Measurements from ENCODE around the gene OTUB1.
"Not testable (repeated sequence)": the region's sequence is repeated elsewhere in the genome, so short reads cannot be mapped to it uniquely, and the experiment has no call there.

Gene OTUB1

DNA sequence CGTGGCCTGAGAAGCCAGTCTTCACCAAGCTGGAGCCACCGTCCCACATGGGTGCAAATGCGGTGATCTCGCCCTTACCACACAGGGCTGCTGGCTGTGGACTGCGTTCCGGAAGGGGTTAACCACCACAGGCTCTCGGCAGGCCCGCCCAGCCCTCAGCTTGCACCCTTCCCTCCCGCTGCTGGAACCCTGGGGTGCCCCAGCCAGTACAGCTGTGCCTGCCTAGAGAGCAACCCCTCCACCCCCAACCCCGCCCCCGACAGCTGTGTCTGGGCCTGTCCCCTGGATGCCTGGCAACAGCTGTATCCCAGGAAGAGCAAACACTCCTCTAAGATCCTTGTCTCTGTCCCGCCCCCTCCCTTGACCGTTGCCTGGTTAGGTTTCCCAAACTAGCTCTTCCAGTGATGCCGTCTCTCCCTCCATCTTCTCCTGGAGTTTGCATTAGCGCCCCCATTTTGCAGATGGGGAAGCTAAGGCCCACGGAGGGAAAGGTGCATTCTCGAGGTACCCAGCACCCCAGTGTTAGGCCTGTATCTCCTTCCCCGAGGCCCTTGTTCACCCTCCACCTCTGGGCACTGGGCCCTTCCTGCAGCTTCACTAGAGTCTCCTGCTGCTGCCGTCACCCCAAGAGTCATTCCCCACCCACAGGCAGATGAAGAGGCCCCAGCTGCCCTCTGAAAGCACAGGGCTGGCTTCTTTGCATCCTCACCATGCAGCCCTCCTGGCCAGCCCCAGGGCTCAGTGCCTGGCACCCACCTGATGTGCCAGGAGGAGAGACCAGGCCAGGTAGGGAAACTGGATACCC is 24.4 kb upstream of the OTUB1 start:
- H3K27me3 ChIP-seq (ENCODE audit: low read depth), result no peaks in the 10 kb centered on the region
- no peaks in the 10 kb centered on the region for H3K4me1 ChIP-seq
- H3K9me3 ChIP-seq, result no peaks in the 10 kb centered on the region
- H3K4me3 ChIP-seq, result no peak overlapping the region
- peaks cover 5% of the 10 kb centered on the region; the same call in 1 of the 2 replicates for H3K36me3 ChIP-seq (replicated peaks)
- in situ Hi-C loops (cut with MboI; ENCODE audit: low sequenced_read_pairs), result no loop called here
- no peak for DNase-seq (ENCODE audit: low spot score in 2 of 2)

DNA sequence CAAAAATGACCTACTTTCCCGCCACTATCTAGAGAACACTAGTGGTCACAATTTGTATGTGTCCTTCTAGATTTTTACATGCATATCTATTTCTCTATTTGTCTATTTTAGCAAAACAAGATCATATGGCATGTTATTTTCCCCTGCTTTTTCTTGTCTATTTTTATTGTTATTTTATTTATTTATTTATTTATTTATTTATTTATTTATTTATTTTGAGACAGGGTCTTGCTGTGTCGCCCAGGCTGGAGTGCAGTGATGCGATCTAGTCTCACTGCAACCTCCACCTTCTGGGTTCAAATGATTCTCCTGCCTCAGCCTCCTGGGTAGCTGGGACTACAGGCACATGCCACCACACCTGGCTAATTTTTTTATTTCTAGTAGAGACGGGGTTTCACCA is 22.3 kb upstream of the OTUB1 start:
- H3K4me3 ChIP-seq; H3K27me3 ChIP-seq (ENCODE audit: low read depth); H3K4me1 ChIP-seq; H3K9me3 ChIP-seq; H3K36me3 ChIP-seq (replicated peaks); in situ Hi-C loops (cut with MboI; ENCODE audit: low sequenced_read_pairs); DNase-seq (ENCODE audit: low spot score in 2 of 2): not testable (repeated sequence)

DNA sequence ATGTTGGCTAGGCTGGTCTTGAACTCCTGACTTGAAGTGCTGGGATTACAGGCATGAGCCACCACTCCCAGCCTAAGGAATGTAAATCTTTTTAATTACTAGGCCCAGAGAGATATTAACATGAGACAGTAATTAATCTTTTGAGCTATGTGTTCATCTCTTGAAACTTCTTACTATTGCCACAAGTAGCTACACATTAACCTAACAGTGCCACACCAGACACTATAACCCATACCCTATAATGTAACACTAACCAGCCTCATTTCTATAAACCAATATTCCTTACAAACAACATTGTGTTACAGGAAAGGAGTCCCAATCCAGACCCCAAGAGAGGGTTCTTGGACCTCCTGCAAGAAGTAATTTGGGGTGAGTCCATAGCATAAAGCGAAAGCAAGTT is 19.8 kb upstream of the OTUB1 start:
- Histone ChIP-seq H3K9me3 (no peaks in the 10 kb centered on the region), H3K4me1 (no peaks in the 10 kb centered on the region), H3K4me3 (no peak overlapping the region), H3K27me3 (ENCODE audit: low read depth) (no peaks in the 10 kb centered on the region), H3K36me3 (replicated peaks) (no peaks in the 10 kb centered on the region)
- in situ Hi-C loops (cut with MboI; ENCODE audit: low sequenced_read_pairs), result no loop called here
- DNase-seq (ENCODE audit: low spot score in 2 of 2), result no peak

DNA sequence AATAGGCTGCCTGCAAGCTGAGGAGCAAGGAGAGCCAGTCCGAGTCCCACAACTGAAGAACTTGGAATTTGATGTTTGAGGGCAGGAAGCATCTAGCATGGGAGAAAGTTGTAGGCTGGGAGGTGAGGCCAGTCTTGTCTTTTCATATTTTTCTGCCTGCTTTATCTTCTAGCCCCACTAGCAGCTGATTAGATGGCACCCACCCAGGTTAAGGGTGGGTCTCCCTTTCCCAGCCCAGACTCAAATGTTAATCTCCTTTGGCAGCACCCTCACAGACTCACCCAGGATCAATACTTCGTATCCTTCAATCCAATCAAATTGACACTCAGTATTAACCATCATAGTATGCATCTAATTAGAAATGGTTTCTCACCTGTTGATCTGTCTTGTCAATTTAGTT is 16.8 kb upstream of the OTUB1 start:
- Histone ChIP-seq H3K36me3 (replicated peaks) (peaks cover under 1% of the 10 kb centered on the region), H3K27me3 (ENCODE audit: low read depth) (no peaks in the 10 kb centered on the region), H3K4me1 (no peaks in the 10 kb centered on the region), H3K4me3 (no peak overlapping the region), H3K9me3 (peaks cover 4% of the 10 kb centered on the region; the same call in 1 of the 2 replicates)
- DNase-seq (ENCODE audit: low spot score in 2 of 2), result no peak
- in situ Hi-C loops (cut with MboI; ENCODE audit: low sequenced_read_pairs), result no loop called here

DNA sequence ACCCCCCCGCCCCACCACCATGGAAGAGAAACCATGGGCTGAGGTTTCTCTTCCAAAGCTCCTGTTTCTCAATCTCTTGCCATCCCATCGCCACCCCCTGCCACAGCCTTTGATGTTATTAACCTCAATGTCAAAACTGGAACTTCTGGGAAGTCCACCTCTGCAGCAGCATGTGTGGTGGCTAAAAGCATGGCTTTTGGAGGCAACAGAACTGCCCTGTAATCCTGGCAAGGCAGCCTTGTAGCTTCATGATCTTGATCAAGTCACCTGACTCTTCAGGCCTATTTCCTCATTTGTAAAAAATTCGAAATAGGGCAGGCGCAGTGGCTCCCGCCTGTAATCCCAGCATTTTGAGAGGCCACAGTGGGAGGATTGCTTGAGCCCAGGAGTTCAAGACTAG is 15.3 kb upstream of the OTUB1 start:
- in situ Hi-C loops (cut with MboI; ENCODE audit: low sequenced_read_pairs), result no loop called here
- DNase-seq (ENCODE audit: low spot score in 2 of 2), result no peak
- H3K36me3 ChIP-seq (replicated peaks), result peaks cover 12% of the 10 kb centered on the region
- H3K4me1 ChIP-seq, result peaks cover under 1% of the 10 kb centered on the region; the same call in 1 of the 2 replicates
- no peak overlapping the region for H3K4me3 ChIP-seq
- H3K9me3 ChIP-seq, result peaks cover 4% of the 10 kb centered on the region; the same call in 1 of the 2 replicates
- no peaks in the 10 kb centered on the region for H3K27me3 ChIP-seq (ENCODE audit: low read depth)

DNA sequence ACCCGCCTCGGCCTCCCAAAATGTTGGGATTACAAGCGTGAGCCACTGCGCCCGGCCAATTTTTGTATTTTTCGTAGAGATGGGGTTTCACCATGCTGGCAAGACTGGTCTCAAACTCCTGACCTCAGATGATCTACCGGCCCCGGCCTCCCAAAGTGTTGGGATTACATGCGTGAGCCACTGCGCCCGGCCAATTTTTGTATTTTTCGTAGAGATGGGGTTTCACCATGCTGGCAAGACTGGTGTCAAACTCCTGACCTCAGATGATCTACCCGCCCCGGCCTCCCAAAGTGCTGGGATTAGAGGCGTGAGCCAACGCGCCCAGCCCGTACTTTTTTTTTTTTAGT is 12.4 kb upstream of the OTUB1 start:
- H3K27me3 ChIP-seq (ENCODE audit: low read depth); H3K9me3 ChIP-seq; H3K4me1 ChIP-seq; in situ Hi-C loops (cut with MboI; ENCODE audit: low sequenced_read_pairs); DNase-seq (ENCODE audit: low spot score in 2 of 2); H3K4me3 ChIP-seq: not testable (repeated sequence)
- peaks cover 19% of the 10 kb centered on the region for H3K36me3 ChIP-seq (replicated peaks)

DNA sequence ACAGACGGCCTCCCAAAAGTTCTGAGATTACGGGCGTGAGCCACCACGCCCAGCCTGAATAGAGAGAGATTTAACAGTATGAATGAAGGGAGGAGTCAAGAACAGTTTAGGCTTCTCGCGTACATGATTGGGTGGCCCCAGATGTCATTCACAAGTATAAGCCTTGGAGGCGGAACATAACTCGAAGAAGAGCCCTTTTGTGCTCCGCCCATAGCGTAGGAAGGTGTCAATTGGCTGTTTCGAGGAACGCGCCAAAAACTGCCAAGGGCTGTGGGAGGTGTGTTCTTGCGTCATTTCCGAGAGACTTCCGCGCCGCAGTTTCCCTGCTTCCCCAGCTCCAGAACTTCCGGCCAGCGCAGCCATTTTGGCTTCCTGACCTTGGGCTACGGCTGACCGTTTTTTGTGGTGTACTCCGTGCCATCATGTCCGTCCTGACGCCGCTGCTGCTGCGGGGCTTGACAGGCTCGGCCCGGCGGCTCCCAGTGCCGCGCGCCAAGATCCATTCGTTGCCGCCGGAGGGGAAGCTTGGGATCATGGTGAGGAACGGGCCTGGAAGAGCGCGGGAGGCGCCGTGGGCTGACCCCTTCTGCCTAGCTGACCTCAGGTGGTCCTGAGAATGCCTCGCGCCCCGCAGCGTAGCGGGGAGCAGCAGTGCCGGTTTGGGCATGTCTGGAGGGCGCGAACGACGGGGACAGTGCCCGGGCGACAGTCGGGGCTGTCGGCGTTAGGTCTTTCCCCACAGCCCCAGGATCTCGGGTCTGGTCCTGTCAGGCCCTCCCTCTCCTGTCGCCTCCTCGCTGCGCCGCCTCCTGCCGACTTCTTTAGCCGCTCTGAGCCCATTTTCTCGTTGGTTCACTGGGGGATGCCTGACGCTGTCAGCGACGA is 11.7 kb upstream of the OTUB1 start, which contains the start of gene COX8A:
COX8A (plus strand) TSS at position 362 of the 885 bp plus-strand sequence; CDS start at position 423, 61 bp downstream.
- Histone ChIP-seq H3K4me3 (peak within 1 kb of the TSS; percentile 99), H3K9me3 (peaks cover 4% of the 10 kb centered on the region; the same call in 1 of the 2 replicates), H3K4me1 (peaks cover 8% of the 10 kb centered on the region), H3K27me3 (ENCODE audit: low read depth) (no peaks in the 10 kb centered on the region), H3K36me3 (replicated peaks) (peaks cover 19% of the 10 kb centered on the region)
- DNase-seq (ENCODE audit: low spot score in 2 of 2), result peak; percentile 98 to 100
- in situ Hi-C loops (cut with MboI; ENCODE audit: low sequenced_read_pairs), result no loop called here

DNA sequence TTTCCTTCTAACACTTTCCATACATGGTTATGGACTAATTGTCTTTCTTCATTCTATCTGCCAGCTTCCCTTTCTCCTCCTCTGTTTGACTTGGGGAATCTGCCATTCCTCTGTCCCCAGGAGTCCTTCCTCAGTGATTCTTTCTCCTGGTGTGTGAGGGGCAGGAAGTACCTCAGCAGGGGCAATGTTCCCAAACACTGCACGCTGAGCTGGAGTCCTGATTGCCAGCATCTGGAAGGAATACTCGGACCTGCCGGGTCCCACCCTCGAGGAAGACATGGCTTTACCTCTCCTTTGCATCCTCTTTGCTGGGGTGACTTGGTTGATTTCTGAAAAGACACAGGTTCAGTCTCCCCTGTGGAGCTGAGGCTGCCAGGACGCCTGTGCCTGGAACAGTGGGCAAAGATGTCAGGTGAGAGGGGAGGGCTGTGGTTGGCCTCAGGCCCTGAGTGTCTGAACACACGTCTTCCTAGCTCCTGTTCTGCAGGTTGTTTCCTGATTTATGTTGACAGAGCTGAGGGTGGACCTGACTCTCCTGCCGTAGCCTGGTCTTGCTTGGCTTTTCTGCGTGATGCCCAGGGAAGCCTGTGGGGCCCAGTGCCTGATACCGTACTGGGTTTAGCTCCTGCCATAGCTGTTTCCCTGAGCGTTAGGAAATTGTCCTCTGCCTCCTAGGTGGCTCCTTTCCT is 7.5 kb upstream of the OTUB1 start:
- Histone ChIP-seq H3K4me3 (no peak overlapping the region), H3K27me3 (ENCODE audit: low read depth) (no peaks in the 10 kb centered on the region), H3K36me3 (replicated peaks) (peaks cover 19% of the 10 kb centered on the region), H3K4me1 (peaks cover 8% of the 10 kb centered on the region), H3K9me3 (peaks cover under 1% of the 10 kb centered on the region; the same call in 1 of the 2 replicates)
- in situ Hi-C loops (cut with MboI; ENCODE audit: low sequenced_read_pairs), result no loop called here
- no peak for DNase-seq (ENCODE audit: low spot score in 2 of 2)

DNA sequence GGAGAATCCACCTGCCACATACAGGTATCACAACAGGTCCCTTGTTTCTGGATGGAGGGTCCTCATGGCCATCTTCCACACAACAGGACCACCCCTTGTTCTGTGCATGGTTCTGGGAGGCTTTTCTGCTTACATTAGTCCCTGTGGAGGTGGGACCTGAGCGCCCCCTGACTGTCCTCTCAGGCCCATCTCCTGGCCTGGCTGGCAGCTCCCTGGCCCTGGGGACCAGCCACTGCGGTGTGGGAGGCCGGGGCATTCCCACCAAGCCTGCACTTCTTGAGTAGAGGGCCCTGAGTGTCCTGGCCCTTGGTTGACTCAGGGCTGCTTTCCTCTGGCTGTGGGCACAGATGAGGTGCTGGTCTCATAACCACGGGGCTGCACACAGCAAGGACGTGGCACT is 6.8 kb upstream of the OTUB1 start:
- Histone ChIP-seq H3K4me3 (no peak overlapping the region), H3K36me3 (replicated peaks) (peaks cover 19% of the 10 kb centered on the region), H3K9me3 (no peaks in the 10 kb centered on the region), H3K27me3 (ENCODE audit: low read depth) (no peaks in the 10 kb centered on the region), H3K4me1 (peaks cover 8% of the 10 kb centered on the region)
- in situ Hi-C loops (cut with MboI; ENCODE audit: low sequenced_read_pairs), result no loop called here
- DNase-seq (ENCODE audit: low spot score in 2 of 2), result no peak

DNA sequence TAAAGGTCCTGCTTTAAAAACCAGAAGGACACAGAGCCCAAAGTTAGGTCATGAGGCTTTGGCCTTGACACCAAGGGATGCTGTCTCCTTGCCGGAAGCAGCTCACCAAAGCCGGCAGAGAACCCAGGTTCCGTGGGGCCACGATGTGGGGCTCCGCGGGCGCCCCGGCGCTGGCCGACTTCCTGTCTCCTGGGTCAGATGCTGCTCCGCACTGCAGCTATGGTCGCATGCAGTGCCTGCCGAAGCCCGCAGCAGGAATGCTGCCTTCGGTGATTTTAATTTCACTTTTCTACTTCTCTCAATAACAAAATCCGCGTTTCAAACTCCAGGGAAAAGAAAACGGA is 454 bp upstream of the OTUB1 start:
- H3K4me1 ChIP-seq, result peaks cover 8% of the 10 kb centered on the region
- H3K36me3 ChIP-seq (replicated peaks), result peaks cover 29% of the 10 kb centered on the region
- DNase-seq (ENCODE audit: low spot score in 2 of 2), result peak in 1 of 2 experiments; percentile 47
- H3K9me3 ChIP-seq, result no peaks in the 10 kb centered on the region
- H3K4me3 ChIP-seq, result peak overlapping the region; percentile 95
- H3K27me3 ChIP-seq (ENCODE audit: low read depth), result no peaks in the 10 kb centered on the region
- in situ Hi-C loops (cut with MboI; ENCODE audit: low sequenced_read_pairs), result no loop called here

DNA sequence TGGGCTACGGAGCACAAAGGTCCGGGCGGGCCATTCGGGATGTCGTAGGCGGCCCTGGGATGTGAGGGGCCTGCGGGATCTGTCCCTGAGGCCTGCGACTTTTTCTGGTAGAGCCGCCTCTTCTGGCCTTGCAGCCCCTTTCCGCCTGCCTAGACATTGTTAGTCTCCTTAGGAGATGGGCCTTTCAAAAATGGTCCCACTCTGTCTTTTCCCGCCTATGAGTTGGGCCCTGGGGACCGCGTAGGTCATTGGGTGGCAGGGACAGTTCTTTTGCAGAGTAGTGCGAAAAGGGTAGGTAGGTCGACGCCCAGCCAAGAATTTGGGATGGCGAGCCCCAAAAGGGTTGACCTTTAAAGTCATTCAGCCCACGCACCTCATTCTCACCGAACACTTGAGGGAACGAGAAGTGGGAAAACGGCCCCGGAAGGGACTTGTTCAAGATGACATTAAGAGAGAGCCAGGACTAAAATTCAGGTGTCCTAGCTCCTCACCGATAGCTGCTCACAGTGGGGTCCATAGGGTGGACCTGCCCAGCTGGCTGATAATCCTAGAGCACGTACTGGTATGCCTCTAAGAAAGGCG is 785 bp downstream of the OTUB1 start:
- H3K27me3 ChIP-seq (ENCODE audit: low read depth), result no peaks in the 10 kb centered on the region
- in situ Hi-C loops (cut with MboI; ENCODE audit: low sequenced_read_pairs), result no loop called here
- H3K9me3 ChIP-seq, result no peaks in the 10 kb centered on the region
- no peak for DNase-seq (ENCODE audit: low spot score in 2 of 2)
- H3K4me3 ChIP-seq, result peak overlapping the region; percentile 95
- peaks cover 8% of the 10 kb centered on the region for H3K4me1 ChIP-seq
- peaks cover 40% of the 10 kb centered on the region for H3K36me3 ChIP-seq (replicated peaks)

DNA sequence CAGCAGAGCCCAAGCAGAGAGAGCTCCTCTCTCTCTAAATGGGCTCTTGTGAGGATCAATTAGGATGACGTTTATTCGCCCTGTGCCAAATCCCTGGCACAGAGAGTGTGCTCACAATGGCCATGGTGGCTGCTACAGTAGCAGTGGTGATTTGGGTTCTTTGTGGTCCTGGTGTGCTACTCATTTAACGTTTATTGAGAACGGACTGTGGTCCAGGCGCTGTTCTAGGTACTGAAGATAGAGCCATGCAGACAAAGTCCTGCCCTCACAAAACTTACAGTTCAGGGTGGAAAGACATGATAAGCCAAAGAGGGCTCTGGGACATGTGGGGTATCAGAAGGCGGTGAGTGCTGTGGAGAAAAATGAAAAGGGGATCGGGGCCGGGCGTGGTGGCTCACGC is 5.3 kb downstream of the OTUB1 start:
- no peak for DNase-seq (ENCODE audit: low spot score in 2 of 2)
- Histone ChIP-seq H3K27me3 (ENCODE audit: low read depth) (no peaks in the 10 kb centered on the region), H3K4me1 (peaks cover 5% of the 10 kb centered on the region), H3K9me3 (no peaks in the 10 kb centered on the region), H3K36me3 (replicated peaks) (peaks cover 62% of the 10 kb centered on the region), H3K4me3 (no peak overlapping the region)
- in situ Hi-C loops (cut with MboI; ENCODE audit: low sequenced_read_pairs), result no loop called here

DNA sequence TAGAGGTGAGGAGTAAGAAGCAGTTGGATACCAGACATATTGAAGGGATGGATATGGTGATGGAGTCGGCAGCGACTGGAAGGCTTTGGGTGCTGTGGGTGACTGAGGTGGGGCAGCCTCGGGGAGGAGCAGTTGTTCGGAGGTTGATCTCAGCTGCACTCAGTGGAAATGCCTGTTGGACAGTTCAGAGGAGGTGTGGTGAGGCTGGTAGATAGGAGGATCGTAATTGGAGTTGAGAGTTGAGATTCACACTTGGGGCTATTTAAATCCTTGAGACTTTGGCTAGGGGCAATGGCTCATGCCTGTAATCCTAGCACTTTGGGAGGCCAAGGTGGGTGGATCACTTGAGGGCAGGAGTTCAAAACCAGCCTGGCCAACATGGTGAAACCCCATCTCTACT is 6.9 kb downstream of the OTUB1 start:
- no peaks in the 10 kb centered on the region for H3K9me3 ChIP-seq
- in situ Hi-C loops (cut with MboI; ENCODE audit: low sequenced_read_pairs), result no loop called here
- no peak overlapping the region for H3K4me3 ChIP-seq
- H3K4me1 ChIP-seq, result no peaks in the 10 kb centered on the region
- H3K36me3 ChIP-seq (replicated peaks), result peaks cover 69% of the 10 kb centered on the region
- DNase-seq (ENCODE audit: low spot score in 2 of 2), result no peak
- H3K27me3 ChIP-seq (ENCODE audit: low read depth), result no peaks in the 10 kb centered on the region
